Upper lobe of left lung (tissue), 4 donors: Measurements from ENCODE around the gene SUCLG2.

Source experiments
- CTCF ChIP-seq, 6 experiments: fragments of 450-650 bp in 4 of 6; fragments of 200-600 bp in 2 of 6; sonication (generic) in 2 of 6; IDR thresholded peaks; one replicate each; pipeline ENCODE4 v1.5.1; 2016 to 2019; ENCODE audit warnings: antibody characterized with exemption in 6 of 6
- EP300 ChIP-seq, 4 donors: sonication (generic); formaldehyde crosslinking; IDR thresholded peaks; one replicate each; pipeline ENCODE4 v1.5.1; 2017; ENCODE audit warnings: antibody characterized with exemption in 4 of 4, control low read depth in 2 of 4
- POLR2A ChIP-seq, 4 donors: fragments of 450-650 bp; IDR thresholded peaks; one replicate each; pipeline ENCODE4 v1.5.1; 2016 to 2017; ENCODE audit warnings: antibody characterized with exemption in 4 of 4, mild to moderate bottlenecking in 2 of 4
- POLR2AphosphoS5 ChIP-seq, 2 donors: sonication (generic); formaldehyde crosslinking; IDR thresholded peaks; one replicate each; pipeline ENCODE4 v1.5.1; 2017; ENCODE audit warnings: antibody characterized with exemption in 2 of 2

- no peak for TF ChIP-seq CTCF (IDR thresholded peaks at IDR 0.05)
- no peak for TF ChIP-seq POLR2AphosphoS5 (IDR thresholded peaks at IDR 0.05)
- no peak for TF ChIP-seq POLR2A (IDR thresholded peaks at IDR 0.05)
- no peak for TF ChIP-seq EP300 (IDR thresholded peaks at IDR 0.05)
These were observed 137.9 kb downstream of the SUCLG2 start for GRCh38 chr3:67516496-67516895.
